ENCODE results near the gene C10orf143. TPM values are rescaled to one million over a fixed set of nuclear protein-coding genes. Genes with fewer than 3 reads are reported as not detected.

The C10orf143 gene
- total RNA-seq, 4 donors from 2014 or later, result 3.7 to 5.0 (median 4.3) TPM

- H3K27ac ChIP-seq (replicated peaks in 1 of 4), result no peak overlapping the region
- no peaks in the 10 kb centered on the region for H3K36me3 ChIP-seq
- TF ChIP-seq EP300 (IDR thresholded peaks at IDR 0.05), result no peak
- no peak for TF ChIP-seq CTCF (IDR thresholded peaks at IDR 0.05)
- TF ChIP-seq POLR2A (IDR thresholded peaks at IDR 0.05; ENCODE audit: low read depth), result no peak
- no peak for TF ChIP-seq POLR2AphosphoS5 (IDR thresholded peaks at IDR 0.05)
- no peak overlapping the region for H3K4me3 ChIP-seq
- peaks cover 0 to 12% (median 0%) of the 10 kb centered on the region in 4 donors for H3K27me3 ChIP-seq
- no peaks in the 10 kb centered on the region for H3K9me3 ChIP-seq
- 68% methylated on average over 6 of the region's 6 CpGs for WGBS
- intact Hi-C loops (cut with DNase I), result no loop called here
- no peak for DNase-seq (ENCODE audit: extremely low spot score)
- no peaks in the 10 kb centered on the region for H3K4me1 ChIP-seq
These were observed 88.5 kb downstream of the C10orf143 start for GRCh38 chr10:130022086-130022485.

- Histone ChIP-seq H3K27me3 (peaks cover 0 to 13% (median 0%) of the 10 kb centered on the region in 4 donors), H3K9me3 (no peaks in the 10 kb centered on the region), H3K36me3 (no peaks in the 10 kb centered on the region), H3K27ac (replicated peaks in 1 of 4) (no peak overlapping the region), H3K4me1 (no peaks in the 10 kb centered on the region), H3K4me3 (no peak overlapping the region)
- WGBS, result 78% methylated on average over 8 of the region's 12 CpGs
- intact Hi-C loops (cut with DNase I), result no loop called here
- no peak for DNase-seq (ENCODE audit: extremely low spot score)
- TF ChIP-seq EP300 (IDR thresholded peaks at IDR 0.05) (no peak), POLR2A (IDR thresholded peaks at IDR 0.05; ENCODE audit: low read depth) (no peak), CTCF (IDR thresholded peaks at IDR 0.05) (no peak), POLR2AphosphoS5 (IDR thresholded peaks at IDR 0.05) (no peak)
These were observed 89.2 kb downstream of the C10orf143 start for GRCh38 chr10:130021383-130021950.

- TF ChIP-seq CTCF (IDR thresholded peaks at IDR 0.05), result no peak
- TF ChIP-seq POLR2A (IDR thresholded peaks at IDR 0.05; ENCODE audit: low read depth), result no peak
- no peak for TF ChIP-seq POLR2AphosphoS5 (IDR thresholded peaks at IDR 0.05)
- no peak for TF ChIP-seq EP300 (IDR thresholded peaks at IDR 0.05)
- Histone ChIP-seq H3K36me3 (no peaks in the 10 kb centered on the region), H3K4me1 (no peaks in the 10 kb centered on the region), H3K4me3 (no peak overlapping the region), H3K9me3 (no peaks in the 10 kb centered on the region), H3K27ac (replicated peaks in 1 of 4) (no peak overlapping the region), H3K27me3 (peaks cover 0 to 19% (median 0%) of the 10 kb centered on the region in 4 donors)
- intact Hi-C loops (cut with DNase I), result no loop called here
- no peak for DNase-seq (ENCODE audit: extremely low spot score)
- 62% methylated on average over 12 of the region's 19 CpGs for WGBS
These were observed 89.8 kb downstream of the C10orf143 start for GRCh38 chr10:130020651-130021382.

GRCh38 chr10:130018730-130019185, 91.9 kb downstream of the C10orf143 start:
- H3K36me3 ChIP-seq, result no peaks in the 10 kb centered on the region

More at GRCh38 chr10:130018730-130019185, 91.9 kb downstream of the C10orf143 start:
- H3K4me3 ChIP-seq, result no peak overlapping the region
- no peaks in the 10 kb centered on the region for H3K9me3 ChIP-seq
- no peak for TF ChIP-seq POLR2A (IDR thresholded peaks at IDR 0.05; ENCODE audit: low read depth)
- TF ChIP-seq EP300 (IDR thresholded peaks at IDR 0.05), result no peak
- TF ChIP-seq POLR2AphosphoS5 (IDR thresholded peaks at IDR 0.05), result no peak
- no peak for TF ChIP-seq CTCF (IDR thresholded peaks at IDR 0.05)
- 90% methylated on average over 6 of the region's 7 CpGs for WGBS
- peaks cover 0 to 37% (median 0%) of the 10 kb centered on the region in 4 donors for H3K27me3 ChIP-seq
- intact Hi-C loops (cut with DNase I), result no loop called here
- peak; percentile 77 for DNase-seq (ENCODE audit: extremely low spot score)
- no peak overlapping the region for H3K27ac ChIP-seq (replicated peaks in 1 of 4)
- no peaks in the 10 kb centered on the region for H3K4me1 ChIP-seq
